ENCODE data around the gene PRKG1. TPM values are rescaled to one million over a fixed set of nuclear protein-coding genes. Genes with fewer than 3 reads are reported as not detected.

The PRKG1 gene
- total and polyA plus RNA-seq, 2 of the 4 experiments (the other 2 are of a cell fraction), result 3.5 to 18.3 TPM

GRCh38 chr10:51030480-51030879, 43.8 kb upstream of the PRKG1 start:
- ATAC-seq (ENCODE audit: low read depth) (no peak), DNase-seq (peak; percentile 15)
- ChIA-PET POLR2A (ENCODE audit: unreplicated experiment) (no interaction called here), CTCF (no interaction called here)
- H2BK5ac ChIP-seq (ENCODE audit: low read depth, low read length, poor library complexity, severe bottlenecking), result no peak overlapping the region
- TF ChIP-seq ELK1 (IDR thresholded peaks at IDR 0.05; ENCODE audit: borderline replicate concordance, low read depth, low read length) (no peak), MXI1 (IDR thresholded peaks at IDR 0.05; ENCODE audit: borderline replicate concordance, low read depth, low read length) (no peak), CHD1 (IDR thresholded peaks at IDR 0.05; ENCODE audit: low read depth, low read length) (no peak), SMC3 (IDR thresholded peaks at IDR 0.05; ENCODE audit: low read depth, low read length) (no peak), CTCF (conservative IDR thresholded peaks at IDR 0.05; ENCODE audit: low read depth, low read length) (no peak), NFE2L2 (IDR thresholded peaks at IDR 0.05; ENCODE audit: low read depth, low read length) (no peak), RCOR1 (IDR thresholded peaks at IDR 0.05; ENCODE audit: insufficient replicate concordance, low read length) (no peak), RFX5 (IDR thresholded peaks at IDR 0.05; ENCODE audit: low read depth, low read length) (no peak), FOS (IDR thresholded peaks at IDR 0.05; ENCODE audit: low read depth, low read length) (no peak)
- no peak overlapping the region for H3K4ac ChIP-seq (ENCODE audit: low read depth, low read length)
- H2BK120ac ChIP-seq (ENCODE audit: low read depth, low read length), result no peak overlapping the region
- H2AK5ac ChIP-seq (ENCODE audit: low read depth, low read length), result no peak overlapping the region
- H3K4me2 ChIP-seq (ENCODE audit: low read depth, low read length), result no peak overlapping the region
- no peak overlapping the region for H2AK9ac ChIP-seq (replicated peaks; ENCODE audit: low read depth, low read length, poor library complexity)
- no peak overlapping the region for H2BK20ac ChIP-seq (ENCODE audit: low read depth, low read length)
- H4K91ac ChIP-seq (ENCODE audit: insufficient read depth, low read depth, low read length), result no peak overlapping the region
- H4K20me1 ChIP-seq (ENCODE audit: insufficient read depth, low read length), result peaks cover 13% of the 10 kb centered on the region; the same call in 1 of the 2 replicates
- no peak overlapping the region for H3K56ac ChIP-seq (ENCODE audit: extremely low read depth, insufficient read depth, low read length)
- intact Hi-C loops (cut with micrococcal nuclease), result no loop called here
- no peak overlapping the region for H3K4me3 ChIP-seq (ENCODE audit: insufficient read depth, low read depth, low read length)
- dilution Hi-C loops (cut with HindIII; ENCODE audit: low sequenced_read_pairs, unreplicated experiment), result no loop called here
- H2AFZ ChIP-seq (replicated peaks; ENCODE audit: low read length, poor library complexity), result no peak overlapping the region
- in situ Hi-C loops (cut with MboI; ENCODE audit: low sequenced_read_pairs), result no loop called here
- no TSS peak for BruUV-seq (replicated peaks)
- no peak overlapping the region for H3K18ac ChIP-seq (ENCODE audit: low read depth, low read length)
- H3K27me3 ChIP-seq (ENCODE audit: control insufficient read depth, insufficient read depth, low read length), result no peaks in the 10 kb centered on the region
- no peak overlapping the region for H2BK15ac ChIP-seq (ENCODE audit: low read depth, low read length)
- H3K79me1 ChIP-seq (ENCODE audit: low read depth in 1 of 2, low read length in 2 of 2), result peaks cover 10 to 34% of the 10 kb centered on the region in 2 experiments; a peak in 2 of 4 replicates
- H3K9me3 ChIP-seq (ENCODE audit: control insufficient read depth, insufficient read depth, low read length), result no peaks in the 10 kb centered on the region
- 78% methylated on average over 2 of the region's 2 CpGs; no CpG with 5 or more reads in 1 of the 2 experiments for WGBS, 2 experiments (ENCODE audit: extremely low coverage in 2 of 2, insufficient read length in 1 of 2)
- peaks cover 3% of the 10 kb centered on the region; the same call in 1 of the 2 replicates for H3K4me1 ChIP-seq (ENCODE audit: control insufficient read depth, insufficient read depth, low read length)
- H3K9ac ChIP-seq (ENCODE audit: low read depth, low read length), result no peak overlapping the region
- H3K14ac ChIP-seq (replicated peaks; ENCODE audit: low read depth, low read length), result no peak overlapping the region
- H3K36me3 ChIP-seq (ENCODE audit: control insufficient read depth, insufficient read depth, low read length), result no peaks in the 10 kb centered on the region
- H3K27ac ChIP-seq (ENCODE audit: insufficient read depth, low read length), result no peak overlapping the region
- H4K5ac ChIP-seq (ENCODE audit: low read depth, low read length), result no peak overlapping the region
- H3K9me1 ChIP-seq (ENCODE audit: insufficient read depth, low read length), result no peaks in the 10 kb centered on the region
- H4K8ac ChIP-seq (ENCODE audit: low read depth in 2 of 2, low read length in 2 of 2), result no peak overlapping the region
- H3K23ac ChIP-seq (ENCODE audit: low read depth, low read length), result no peak overlapping the region
